ENCODE results near the gene DENND4A.

The DENND4A gene

DNA sequence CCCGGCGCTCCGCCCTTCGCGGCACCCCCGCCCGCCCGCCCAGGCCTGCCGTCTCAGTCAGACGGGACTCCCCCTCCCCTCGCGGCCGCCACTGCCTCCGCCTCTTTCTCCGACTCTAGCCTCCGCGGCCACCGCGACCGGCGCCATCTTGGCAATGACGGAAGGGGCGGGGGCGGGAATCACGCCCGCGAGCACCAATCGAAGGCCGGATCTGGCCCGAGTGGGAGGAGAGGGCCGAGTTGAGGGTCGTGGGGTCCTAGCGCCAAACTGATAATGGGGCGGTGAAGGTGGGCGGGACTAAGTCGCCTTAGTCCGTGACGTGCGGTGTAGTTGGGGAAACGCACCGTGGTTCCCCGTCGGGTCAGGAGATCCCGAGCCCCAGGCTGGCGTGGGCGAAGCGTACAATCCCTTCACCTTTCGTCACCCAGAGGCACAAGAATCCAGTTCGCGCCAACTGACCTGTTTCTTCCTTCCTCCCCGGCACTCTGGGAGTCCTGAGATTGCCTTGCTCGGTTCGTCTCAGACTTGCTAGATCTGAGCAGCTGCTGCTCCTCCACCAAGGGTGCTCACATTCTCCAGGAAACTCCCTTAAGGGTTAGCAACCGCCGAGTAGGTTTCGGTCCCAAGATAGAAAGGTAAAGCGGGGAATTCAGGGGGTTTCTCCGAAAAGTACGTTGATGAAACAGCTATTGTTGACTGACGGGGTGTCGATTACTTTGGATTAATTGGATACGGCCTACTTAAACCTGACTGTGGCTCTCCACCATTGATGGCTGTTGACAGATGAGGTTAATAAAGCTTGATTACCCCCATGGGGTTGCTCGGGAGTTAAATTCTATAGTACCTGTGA, at the start of gene DENND4A:
Gene DENND4A, minus strand, starts transcription at position 156 of the 850 bp plus-strand sequence. CDS start 35,843 bp downstream, outside the sequence.
- in situ Hi-C loops (cut with HindIII; ENCODE audit: low pct_ligation_motif_present, low pct_unique_long_range_greater_than_20kb, low sequenced_read_pairs): no loop called here

DNA sequence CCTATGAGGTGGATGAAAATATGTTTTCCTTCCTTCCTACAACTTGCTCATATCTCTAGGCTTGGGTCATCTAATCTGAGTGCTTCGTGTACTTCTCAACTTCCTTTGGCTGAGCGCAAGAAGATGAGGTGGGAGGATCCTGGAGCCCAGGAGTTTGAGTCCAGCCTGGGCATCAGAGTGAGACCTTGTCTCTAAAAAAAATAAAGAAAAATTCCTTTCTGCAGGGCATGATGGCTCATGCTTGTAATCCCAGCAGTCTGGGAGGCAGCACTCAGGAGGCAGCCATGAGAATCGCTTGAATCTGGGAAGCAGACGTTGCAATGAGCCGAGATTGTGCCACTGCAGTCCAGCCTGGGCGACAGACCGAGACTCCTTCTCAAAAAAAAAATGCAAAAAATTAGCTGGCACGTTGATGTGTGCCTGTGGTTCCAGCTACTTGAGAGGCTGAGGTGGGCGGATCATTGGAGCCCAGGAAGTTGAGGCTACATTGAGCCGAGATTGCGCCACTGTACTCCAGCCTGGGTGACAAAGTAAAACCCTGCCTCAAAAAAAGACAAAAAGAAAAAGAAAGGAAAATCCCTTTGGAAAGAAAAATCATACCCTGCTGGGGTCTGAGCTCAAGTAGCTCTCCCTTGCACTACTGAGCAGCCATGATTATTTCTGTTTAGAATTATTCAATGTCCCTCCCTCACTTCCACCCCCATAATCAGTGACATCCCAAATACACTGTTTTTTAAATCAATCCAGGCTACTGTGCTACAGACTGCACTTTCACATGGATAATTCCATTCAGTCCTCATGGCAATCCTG, 49.2 kb upstream of the DENND4A start:
- peak; percentile 9 for DNase-seq
- in situ Hi-C loops (cut with HindIII; ENCODE audit: low pct_ligation_motif_present, low pct_unique_long_range_greater_than_20kb, low sequenced_read_pairs): no loop called here

More for the DNA sequence above, at the start of gene DENND4A:
- peak; percentile 95 for DNase-seq

DNA sequence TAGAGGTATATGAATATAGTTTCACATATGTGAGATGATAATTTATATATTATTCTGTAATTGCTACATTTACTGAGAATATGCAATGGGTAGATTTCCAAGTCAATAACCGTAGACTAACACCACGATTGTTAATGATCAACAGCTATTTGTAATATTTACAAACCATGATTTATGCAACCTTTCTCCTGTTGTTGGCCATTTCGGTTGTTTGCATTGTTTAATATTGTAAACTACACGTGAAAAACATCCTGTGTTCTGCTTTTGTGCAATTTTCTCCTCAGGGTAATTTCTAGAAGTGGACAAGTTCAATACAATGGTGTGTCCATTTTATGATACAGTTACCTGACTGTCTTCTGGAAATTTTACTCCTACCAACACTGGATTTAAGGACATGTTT, 47.9 kb upstream of the DENND4A start:
- in situ Hi-C loops (cut with HindIII; ENCODE audit: low pct_ligation_motif_present, low pct_unique_long_range_greater_than_20kb, low sequenced_read_pairs): no loop called here
- DNase-seq: no peak

DNA sequence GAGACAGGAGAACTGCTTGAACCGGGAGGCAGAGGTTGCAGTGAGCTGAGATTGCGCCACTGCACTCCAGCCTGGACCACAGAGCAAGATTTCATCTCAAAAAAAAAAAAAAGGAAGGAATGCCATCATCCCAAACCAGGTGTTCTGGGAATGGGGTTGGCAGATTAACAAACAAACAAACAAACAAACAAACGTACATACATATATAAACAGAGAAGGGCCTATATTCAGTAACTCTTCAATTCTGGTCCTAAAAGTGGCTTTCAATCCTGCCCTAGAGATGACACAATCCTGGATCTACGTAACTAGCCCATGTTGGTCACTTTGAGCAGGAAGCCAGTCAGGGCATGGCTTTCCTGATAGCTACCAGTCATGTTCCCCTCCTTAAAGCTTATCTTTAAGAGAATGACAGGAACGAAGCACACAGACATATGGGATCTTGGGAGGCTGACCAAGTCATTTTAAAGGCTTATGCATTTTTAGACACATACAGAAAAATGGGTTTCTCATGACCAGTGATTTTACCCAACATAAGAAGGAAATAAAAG, 47.3 kb upstream of the DENND4A start:
- in situ Hi-C loops (cut with HindIII; ENCODE audit: low pct_ligation_motif_present, low pct_unique_long_range_greater_than_20kb, low sequenced_read_pairs): no loop called here
- DNase-seq: no peak

DNA sequence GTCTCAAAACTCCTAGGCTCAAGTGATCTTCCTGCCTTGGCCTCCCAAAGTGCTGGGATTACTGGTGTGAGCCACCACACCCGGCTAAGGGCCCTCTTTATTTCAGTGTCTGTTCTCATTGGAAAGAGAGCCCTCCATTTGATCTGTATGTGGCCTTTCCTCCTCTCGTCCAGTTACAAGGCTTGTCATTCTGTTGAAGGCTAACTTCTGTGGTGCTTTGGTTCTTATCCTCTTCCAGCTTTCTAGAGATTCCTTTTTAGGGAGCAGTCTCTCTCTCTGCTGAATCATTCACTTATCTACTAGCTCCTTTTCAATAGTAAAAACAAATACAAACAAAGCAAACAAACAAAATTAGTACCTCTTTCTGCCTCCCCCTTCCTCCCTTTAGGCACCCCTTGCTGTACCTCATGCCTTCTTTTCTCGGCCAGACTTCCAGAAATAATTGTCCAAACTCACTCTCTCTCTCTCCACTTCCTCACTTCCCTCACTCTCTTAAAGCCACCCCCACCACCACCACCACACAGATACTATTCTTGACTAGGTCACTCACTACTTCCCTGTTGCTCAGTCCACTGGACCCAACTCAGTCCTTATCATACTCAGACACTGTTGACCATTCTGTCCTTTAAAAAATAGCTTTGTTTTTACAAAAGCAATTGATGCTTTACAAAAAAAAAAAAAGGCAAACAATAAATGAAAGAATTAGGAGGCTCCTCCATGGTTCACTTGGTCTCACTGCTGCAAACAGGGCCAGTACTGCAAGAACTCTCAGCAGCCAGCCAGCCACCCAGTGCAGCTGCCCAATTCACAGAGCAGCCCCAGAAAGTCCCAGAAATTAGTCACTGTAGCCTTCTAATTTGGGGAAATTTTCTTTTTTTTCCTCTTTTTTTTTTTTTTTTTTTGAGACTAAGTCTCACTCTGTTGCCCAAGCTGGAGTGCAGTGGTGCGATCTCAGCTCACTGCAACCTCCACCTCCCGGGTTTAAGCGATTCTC, 45.5 kb upstream of the DENND4A start:
- no peak for DNase-seq
- in situ Hi-C loops (cut with HindIII; ENCODE audit: low pct_ligation_motif_present, low pct_unique_long_range_greater_than_20kb, low sequenced_read_pairs): no loop called here

DNA sequence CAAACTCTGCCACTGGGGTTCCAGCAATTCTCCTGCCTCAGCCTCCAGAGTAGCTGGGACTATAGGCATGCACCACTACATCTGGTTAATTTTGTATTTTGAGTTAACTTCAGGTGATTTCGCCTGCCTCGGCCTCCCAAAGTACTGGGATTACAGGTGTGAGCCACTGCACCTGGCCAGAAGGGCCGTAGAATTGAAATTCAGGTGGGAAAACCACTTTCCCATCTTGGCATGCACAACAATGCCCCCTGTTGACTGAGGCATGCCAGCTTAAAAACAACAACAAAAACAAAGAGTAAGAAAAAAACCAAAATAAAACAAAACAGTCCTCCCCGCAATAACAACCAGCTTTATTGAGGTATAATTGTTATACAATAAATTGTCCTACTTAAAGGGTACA, 44.6 kb upstream of the DENND4A start:
- in situ Hi-C loops (cut with HindIII; ENCODE audit: low pct_ligation_motif_present, low pct_unique_long_range_greater_than_20kb, low sequenced_read_pairs): no loop called here
- DNase-seq: no peak

DNA sequence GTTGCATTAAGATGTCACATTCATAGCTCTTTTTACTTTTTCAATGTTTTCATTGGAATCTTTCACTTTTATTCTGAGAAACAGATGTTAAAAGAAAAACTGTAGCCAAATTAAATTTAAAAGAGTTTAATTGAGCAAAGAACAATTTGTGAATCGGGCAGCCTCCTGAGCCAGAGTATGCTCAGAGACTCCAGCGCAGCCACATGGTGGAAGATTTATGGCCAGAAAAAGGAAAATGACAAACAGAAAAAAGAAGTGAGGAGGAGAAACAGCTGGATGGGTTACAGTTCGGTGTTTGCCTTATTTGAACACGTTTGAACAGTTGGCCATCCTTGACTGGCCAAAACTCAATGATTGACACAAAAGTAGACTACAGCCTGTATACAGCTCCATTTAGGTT, 43.4 kb upstream of the DENND4A start:
- DNase-seq: no peak
- in situ Hi-C loops (cut with HindIII; ENCODE audit: low pct_ligation_motif_present, low pct_unique_long_range_greater_than_20kb, low sequenced_read_pairs): no loop called here

DNA sequence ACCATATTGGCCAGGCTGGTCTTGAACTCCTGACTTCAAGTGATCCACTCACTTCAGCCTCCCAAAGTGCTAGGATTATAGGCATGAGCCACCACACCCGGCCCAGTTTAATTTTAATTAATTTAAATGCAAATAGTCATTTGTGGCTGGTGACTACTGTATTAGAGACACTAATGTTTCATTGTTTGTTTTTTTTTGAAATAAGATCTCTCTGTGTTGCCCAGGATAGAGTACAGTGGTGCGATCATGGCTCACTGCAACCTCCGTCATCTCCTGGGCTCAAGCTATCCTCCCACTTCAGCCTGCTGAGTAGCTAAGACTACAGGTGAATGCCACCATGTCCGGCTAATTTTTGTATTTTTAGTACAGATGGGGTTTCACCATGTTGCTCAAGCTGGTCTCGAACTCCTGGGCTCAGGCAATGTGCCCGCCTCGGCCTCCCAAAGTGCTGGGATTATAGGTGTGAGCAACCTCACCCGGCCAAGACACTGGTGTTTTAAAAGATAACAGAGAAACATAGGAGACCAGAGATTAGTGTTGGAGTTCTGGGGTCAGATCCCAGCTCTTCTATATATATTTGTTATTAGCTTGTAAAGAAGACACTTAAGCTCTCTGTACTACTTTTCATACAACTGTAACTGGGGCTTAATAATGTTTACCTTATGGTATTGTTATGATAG, 42.6 kb upstream of the DENND4A start:
- no peak for DNase-seq
- in situ Hi-C loops (cut with HindIII; ENCODE audit: low pct_ligation_motif_present, low pct_unique_long_range_greater_than_20kb, low sequenced_read_pairs): no loop called here

DNA sequence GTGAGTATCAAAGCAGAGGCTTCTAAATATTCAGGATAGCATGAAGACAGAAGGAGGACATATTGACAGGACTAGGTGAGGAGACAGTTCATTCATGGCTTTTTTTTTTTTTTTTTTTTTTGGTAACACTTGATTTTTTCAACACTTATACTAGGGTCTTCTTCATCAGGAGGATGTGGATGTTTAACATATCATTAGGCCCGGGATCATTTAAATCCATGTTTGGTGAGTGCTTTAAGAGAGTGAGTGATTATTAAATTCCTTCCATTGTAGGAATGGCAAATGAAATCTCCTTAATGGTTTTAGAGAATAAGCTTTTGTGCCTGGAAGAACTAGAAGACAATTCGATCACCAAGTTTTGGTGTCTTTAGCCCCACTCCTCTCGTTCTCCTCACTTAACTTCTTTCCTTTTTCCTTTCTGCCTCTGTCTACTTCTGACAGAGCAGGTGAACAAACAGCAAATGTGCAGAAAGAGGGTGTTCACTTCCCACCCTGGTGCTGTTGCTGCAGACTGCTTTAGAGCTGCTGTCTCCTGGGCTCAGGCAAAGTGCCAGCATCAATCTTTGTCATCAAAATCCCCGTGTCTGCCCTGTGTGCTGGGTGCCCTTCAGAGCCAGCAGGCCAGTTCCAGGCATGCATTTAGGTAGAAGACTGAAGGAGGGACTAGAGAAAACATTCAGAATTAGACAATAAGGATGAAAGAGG, 41.6 kb upstream of the DENND4A start:
- no peak for DNase-seq
- in situ Hi-C loops (cut with HindIII; ENCODE audit: low pct_ligation_motif_present, low pct_unique_long_range_greater_than_20kb, low sequenced_read_pairs): no loop called here

DNA sequence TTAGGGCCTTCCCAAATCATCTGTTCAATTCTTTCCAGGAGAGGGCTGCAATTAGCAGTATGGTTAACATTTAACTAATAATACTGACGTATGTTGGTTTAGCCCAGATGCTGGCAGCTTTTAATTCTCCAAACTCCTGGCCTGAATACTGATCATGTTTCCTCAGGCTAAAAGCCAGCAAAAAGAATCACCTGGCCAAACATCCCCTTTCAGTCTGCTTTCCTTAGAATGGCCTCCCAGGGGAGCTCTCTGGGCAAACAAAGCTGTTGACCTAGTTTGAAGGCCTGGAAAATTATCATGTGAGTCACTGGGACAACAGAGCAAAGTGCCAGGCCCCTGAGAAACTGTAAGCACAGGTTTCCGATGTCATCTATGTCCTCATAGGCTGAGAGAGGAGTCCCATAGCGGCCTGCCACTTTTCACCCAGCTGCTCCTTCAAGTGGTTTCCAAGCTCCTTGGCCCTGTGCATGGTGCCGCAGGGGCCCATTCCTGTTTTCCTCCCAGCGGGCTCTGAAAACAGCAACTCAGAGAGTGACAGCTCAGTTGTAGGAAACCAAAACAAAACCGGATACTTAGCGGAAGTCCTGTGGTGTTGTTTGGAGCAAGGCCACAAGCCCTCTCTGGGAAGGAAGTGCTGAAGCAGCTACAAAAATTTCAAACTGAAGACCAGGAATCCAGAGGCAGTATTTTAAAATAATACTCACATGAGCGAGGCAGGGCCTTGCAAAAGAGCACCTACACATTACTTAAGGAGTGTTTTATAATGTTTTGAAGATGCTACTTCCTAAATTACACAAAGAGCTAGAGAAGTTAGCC, 40.7 kb upstream of the DENND4A start:
- DNase-seq: peak; percentile 64
- in situ Hi-C loops (cut with HindIII; ENCODE audit: low pct_ligation_motif_present, low pct_unique_long_range_greater_than_20kb, low sequenced_read_pairs): no loop called here

DNA sequence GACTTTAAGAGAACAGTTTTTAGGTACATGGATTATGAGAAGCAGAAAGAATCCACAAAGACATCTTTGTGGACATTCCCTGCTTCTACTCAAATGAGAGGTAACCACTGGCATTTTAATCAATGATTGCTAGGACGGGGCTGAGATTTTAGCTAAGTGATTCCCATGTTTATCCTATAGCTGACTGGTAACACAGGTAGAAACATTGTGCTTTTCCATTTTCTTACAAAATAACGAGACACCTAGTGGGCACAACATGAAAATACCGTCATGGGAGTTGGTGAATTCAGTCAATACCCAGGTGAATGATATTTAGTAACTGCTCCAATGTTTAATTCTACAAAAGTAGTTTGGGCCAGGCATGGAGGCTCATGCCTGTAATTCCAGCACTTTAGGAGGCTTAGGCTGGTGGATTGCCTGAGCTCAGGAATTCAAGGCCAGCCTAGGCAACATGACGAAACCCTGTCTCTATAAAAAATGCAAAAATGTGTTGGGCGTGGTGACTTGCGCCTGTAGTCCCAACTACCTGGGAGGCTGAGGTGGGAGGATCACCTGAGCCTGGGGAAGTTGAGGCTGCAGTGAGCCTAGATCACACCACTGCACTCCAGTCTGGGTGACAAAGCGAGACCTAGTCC, 37.2 kb upstream of the DENND4A start:
- DNase-seq: peak; percentile 39
- in situ Hi-C loops (cut with HindIII; ENCODE audit: low pct_ligation_motif_present, low pct_unique_long_range_greater_than_20kb, low sequenced_read_pairs): no loop called here

DNA sequence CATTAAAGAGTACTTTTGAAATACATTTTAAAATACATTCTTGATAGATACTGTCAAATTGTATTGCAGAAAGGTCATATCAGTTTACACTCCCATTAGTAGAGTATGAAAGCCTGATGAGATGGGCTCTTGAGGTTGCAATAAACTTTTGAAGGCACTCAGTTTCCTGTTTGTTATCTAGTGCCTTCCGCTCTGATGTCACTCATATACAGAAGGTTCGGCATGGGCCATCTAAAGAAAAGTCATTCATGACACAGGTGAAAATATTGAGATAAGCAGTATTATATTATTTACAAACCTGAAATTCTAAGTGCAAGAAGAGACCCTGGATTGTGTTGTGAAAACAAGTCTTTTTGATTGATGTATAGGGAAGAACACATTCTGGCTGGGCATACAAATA, 36.5 kb upstream of the DENND4A start:
- in situ Hi-C loops (cut with HindIII; ENCODE audit: low pct_ligation_motif_present, low pct_unique_long_range_greater_than_20kb, low sequenced_read_pairs): no loop called here
- no peak for DNase-seq

DNA sequence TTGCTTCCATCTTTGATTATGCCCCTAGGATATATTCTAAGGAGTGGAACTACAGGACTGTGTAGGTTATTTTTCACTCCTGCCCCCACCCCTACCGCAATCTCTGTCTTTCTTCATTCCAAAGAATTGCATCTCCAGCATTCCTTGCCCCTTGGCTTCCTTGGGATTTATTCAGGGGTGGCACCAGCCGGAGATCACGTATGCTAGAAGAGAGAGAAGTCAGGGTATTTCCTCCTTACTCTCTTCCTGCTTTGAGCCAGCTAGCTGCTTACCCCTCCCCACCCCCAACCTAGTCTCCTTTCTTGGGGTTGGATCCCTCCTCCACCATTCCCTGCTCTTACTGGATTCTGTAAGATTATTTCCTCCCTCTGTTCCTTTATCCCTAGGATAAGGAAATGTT, 35.0 kb upstream of the DENND4A start:
- in situ Hi-C loops (cut with HindIII; ENCODE audit: low pct_ligation_motif_present, low pct_unique_long_range_greater_than_20kb, low sequenced_read_pairs): no loop called here
- DNase-seq: no peak

DNA sequence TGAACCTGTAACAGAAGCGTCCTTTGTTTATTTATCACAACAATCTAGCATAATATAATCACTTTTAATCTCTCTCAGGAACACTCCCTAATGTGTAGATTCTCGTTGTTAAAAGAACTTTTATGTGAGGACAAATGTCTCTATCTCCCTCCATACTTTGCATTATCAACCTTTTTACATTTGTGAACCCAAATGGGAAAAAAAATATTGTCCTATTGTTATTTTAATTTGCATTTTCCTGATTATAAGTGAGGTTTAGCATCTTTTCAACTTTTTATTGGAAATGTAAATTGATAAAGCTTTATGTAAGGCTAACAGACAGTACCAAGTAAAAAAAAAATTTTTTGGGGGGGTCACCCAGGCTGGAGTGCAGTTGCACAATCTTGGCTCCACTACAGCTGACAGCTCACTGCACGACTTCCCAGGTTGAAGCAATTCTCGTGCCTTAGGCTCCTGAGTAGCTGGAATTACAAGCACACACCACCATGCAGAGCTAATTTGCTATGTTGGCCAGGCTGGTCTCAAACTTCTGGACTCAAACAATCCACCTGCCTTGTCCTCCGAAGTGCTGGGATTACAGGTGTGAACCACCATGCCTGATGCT, 33.0 kb upstream of the DENND4A start:
- in situ Hi-C loops (cut with HindIII; ENCODE audit: low pct_ligation_motif_present, low pct_unique_long_range_greater_than_20kb, low sequenced_read_pairs): no loop called here
- no peak for DNase-seq

DNA sequence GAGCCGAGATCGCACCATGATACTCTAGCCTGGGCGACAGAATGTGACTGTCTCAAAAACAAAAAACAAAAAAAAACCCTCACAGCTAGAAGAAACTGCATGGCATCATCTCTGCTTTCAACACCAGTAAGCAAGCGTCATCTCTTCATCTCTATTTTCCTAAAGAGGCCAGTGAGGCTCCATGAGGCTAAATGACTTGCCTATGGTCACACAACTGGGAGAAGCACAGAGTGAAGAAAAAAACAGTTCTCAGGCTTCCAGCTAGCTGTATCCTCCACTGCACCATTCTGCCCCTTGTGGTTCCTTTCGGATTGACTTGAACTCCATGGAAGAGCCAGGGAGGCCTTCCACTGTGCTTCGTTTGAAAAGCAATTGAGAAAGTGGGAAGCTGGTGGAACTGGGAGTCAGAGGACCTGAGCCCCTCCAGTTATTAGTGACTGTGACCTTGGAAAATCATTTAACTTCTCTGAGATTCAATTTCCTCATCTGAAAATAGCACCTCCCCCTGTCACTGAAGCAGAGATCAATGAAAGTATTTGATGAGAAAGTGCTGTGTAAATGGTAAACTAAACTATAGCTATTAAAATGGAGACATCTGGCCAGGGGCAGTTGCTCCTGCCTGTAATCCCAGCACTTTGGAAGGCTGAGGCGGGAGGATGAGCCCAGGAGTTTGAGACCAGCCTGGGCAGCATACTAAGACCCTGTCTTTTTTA, 32.1 kb upstream of the DENND4A start:
- DNase-seq: peak; percentile 71
- in situ Hi-C loops (cut with HindIII; ENCODE audit: low pct_ligation_motif_present, low pct_unique_long_range_greater_than_20kb, low sequenced_read_pairs): no loop called here
